Ammon's horn (tissue), 1 donor: Measurements from ENCODE around the gene TNKS1BP1.
"Not testable (repeated sequence)": the region's sequence is repeated elsewhere in the genome, so short reads cannot be mapped to it uniquely, and the experiment has no call there.

Experiments
- DNase-seq: peaks from one replicate; pipeline ENCODE4 v3.0.0-alpha.2; 2016; ENCODE audit warnings: low spot score

TNKS1BP1 gene

GRCh38 chr11:57310630-57311086 lies 14.1 kb downstream of the TNKS1BP1 start:
- no peak for DNase-seq

- no peak for DNase-seq
These were observed 14.7 kb downstream of the TNKS1BP1 start for GRCh38 chr11:57310091-57310490.

- DNase-seq, result no peak
These were observed 15.4 kb downstream of the TNKS1BP1 start for GRCh38 chr11:57309106-57310059.

GRCh38 chr11:57308426-57309060 lies 16.2 kb downstream of the TNKS1BP1 start:
- DNase-seq, result no peak

GRCh38 chr11:57307666-57308270 lies 17.0 kb downstream of the TNKS1BP1 start:
- DNase-seq, result no peak

- DNase-seq, result no peak
These were observed 17.7 kb downstream of the TNKS1BP1 start for GRCh38 chr11:57306940-57307565.

- no peak for DNase-seq
These were observed 18.4 kb downstream of the TNKS1BP1 start for GRCh38 chr11:57306161-57306876.

GRCh38 chr11:57305523-57305922 lies 19.2 kb downstream of the TNKS1BP1 start:
- no peak for DNase-seq

GRCh38 chr11:57303990-57304579 lies 20.7 kb downstream of the TNKS1BP1 start:
- no peak for DNase-seq

- DNase-seq, result no peak
These were observed 21.3 kb downstream of the TNKS1BP1 start for GRCh38 chr11:57303280-57303989.

GRCh38 chr11:57302489-57302888 lies 22.3 kb downstream of the TNKS1BP1 start:
- no peak for DNase-seq

GRCh38 chr11:57301711-57302423 lies 22.9 kb downstream of the TNKS1BP1 start:
- no peak for DNase-seq

GRCh38 chr11:57300785-57301184 lies 24.0 kb downstream of the TNKS1BP1 start:
- no peak for DNase-seq

- no peak for DNase-seq
These were observed 25.5 kb downstream of the TNKS1BP1 start for GRCh38 chr11:57299150-57299737.

- no peak for DNase-seq
These were observed 27.5 kb downstream of the TNKS1BP1 start for GRCh38 chr11:57297221-57297620.

GRCh38 chr11:57296205-57296604 lies 28.5 kb downstream of the TNKS1BP1 start:
- not testable (repeated sequence) for DNase-seq

- peak; percentile 67 for DNase-seq
These were observed 30.3 kb downstream of the TNKS1BP1 start for GRCh38 chr11:57294225-57295131.

GRCh38 chr11:57290288-57290687 lies 34.5 kb downstream of the TNKS1BP1 start:
- no peak for DNase-seq
